Endothelial cell of umbilical vein (primary cell): Measurements from ENCODE around the gene COX7A1.

ENCODE experiments used
- EZH2 ChIP-seq: IDR thresholded peaks from 2 replicates; pipeline ENCODE4 v1.6.1; 2012; ENCODE audit warnings: borderline replicate concordance, low read depth, mild to moderate bottlenecking, moderate library complexity, low read length, inconsistent platforms; ENCODE audit not compliant: severe bottlenecking
- JUN ChIP-seq: IDR thresholded peaks from 2 replicates; pipeline ENCODE4 v1.6.1; 2011; ENCODE audit warnings: borderline replicate concordance, low read depth; ENCODE audit not compliant: insufficient read length, insufficient read depth
- POLR2A ChIP-seq: IDR thresholded peaks from 2 replicates; pipeline ENCODE4 v1.6.1; 2012; ENCODE audit warnings: low read depth, mild to moderate bottlenecking, control low read depth, low read length
- POLR2AphosphoS5 ChIP-seq: IDR thresholded peaks from 2 replicates; pipeline ENCODE4 v1.6.1; 2012; ENCODE audit warnings: low read depth, mild to moderate bottlenecking, control low read depth, low read length, moderate library complexity; ENCODE audit not compliant: insufficient read depth
- TF ChIP-seq, protein P1 (sequence below), 2 donors: IDR thresholded peaks; 1 replicate in 1 of 2; 2 replicates in 1 of 2; pipeline ENCODE4 v1.5.1; 2011; ENCODE audit warnings: low read length in 2 of 2, mild to moderate bottlenecking in 2 of 2, moderate library complexity in 2 of 2, control low read depth in 1 of 2, inconsistent platforms in 1 of 2, low read depth in 1 of 2; ENCODE audit not compliant: insufficient read depth in 1 of 2; ENCODE audit errors: extremely low read depth in 1 of 2

DNA sequence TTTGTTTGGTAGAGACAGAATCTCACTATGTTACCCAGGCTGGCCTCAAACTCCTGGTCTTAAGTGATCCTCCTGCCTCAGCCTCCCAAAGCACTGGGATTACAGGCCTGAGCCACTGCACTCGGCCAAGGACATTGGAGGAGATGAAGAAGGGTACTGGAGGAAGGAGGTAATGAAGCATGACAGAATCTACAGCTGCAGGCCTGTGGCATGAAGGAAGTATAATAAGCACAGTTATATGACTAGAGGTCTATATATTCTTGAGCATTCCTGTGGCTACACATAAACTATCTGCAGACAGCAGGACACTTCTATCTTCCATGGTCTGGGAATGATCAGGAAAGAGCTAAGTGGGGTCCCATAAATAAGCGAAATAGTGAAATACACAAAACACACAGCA lies 44.0 kb upstream of the COX7A1 start:
- TF ChIP-seq JUN (no peak), POLR2A (no peak), POLR2AphosphoS5 (no peak), EZH2 (no peak)
- TF ChIP-seq, protein P1, sequence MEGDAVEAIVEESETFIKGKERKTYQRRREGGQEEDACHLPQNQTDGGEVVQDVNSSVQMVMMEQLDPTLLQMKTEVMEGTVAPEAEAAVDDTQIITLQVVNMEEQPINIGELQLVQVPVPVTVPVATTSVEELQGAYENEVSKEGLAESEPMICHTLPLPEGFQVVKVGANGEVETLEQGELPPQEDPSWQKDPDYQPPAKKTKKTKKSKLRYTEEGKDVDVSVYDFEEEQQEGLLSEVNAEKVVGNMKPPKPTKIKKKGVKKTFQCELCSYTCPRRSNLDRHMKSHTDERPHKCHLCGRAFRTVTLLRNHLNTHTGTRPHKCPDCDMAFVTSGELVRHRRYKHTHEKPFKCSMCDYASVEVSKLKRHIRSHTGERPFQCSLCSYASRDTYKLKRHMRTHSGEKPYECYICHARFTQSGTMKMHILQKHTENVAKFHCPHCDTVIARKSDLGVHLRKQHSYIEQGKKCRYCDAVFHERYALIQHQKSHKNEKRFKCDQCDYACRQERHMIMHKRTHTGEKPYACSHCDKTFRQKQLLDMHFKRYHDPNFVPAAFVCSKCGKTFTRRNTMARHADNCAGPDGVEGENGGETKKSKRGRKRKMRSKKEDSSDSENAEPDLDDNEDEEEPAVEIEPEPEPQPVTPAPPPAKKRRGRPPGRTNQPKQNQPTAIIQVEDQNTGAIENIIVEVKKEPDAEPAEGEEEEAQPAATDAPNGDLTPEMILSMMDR (IDR thresholded peaks at IDR 0.05; ENCODE audit: extremely low read depth in 1 of 2, insufficient read depth in 1 of 2, low read depth in 1 of 2, low read length in 2 of 2): no peak
